PC-3 (cell line): ENCODE measurements around the gene CHRDL2.
"Not testable (repeated sequence)": the region's sequence is repeated elsewhere in the genome, so short reads cannot be mapped to it uniquely, and the experiment has no call there.

Source experiments
- CTCF ChIP-seq: fragments of 300-600 bp; sonication (generic); conservative IDR thresholded peaks from 2 replicates; pipeline ENCODE4 v1.5.1; 2017; ENCODE audit warnings: antibody characterized with exemption, low read depth, mild to moderate bottlenecking, low read length
- EZH2 ChIP-seq: fragments of 300-600 bp; sonication (generic); IDR thresholded peaks from one replicate; pipeline ENCODE4 v1.6.1; 2017; ENCODE audit warnings: antibody characterized with exemption, mild to moderate bottlenecking, low read length; ENCODE audit not compliant: unreplicated experiment
- EZH2phosphoT487 ChIP-seq: fragments of 300-600 bp; sonication (generic); IDR thresholded peaks from 2 replicates; pipeline ENCODE4 v1.6.1; 2018; ENCODE audit warnings: mild to moderate bottlenecking, antibody characterized with exemption, low read length, borderline replicate concordance

DNA sequence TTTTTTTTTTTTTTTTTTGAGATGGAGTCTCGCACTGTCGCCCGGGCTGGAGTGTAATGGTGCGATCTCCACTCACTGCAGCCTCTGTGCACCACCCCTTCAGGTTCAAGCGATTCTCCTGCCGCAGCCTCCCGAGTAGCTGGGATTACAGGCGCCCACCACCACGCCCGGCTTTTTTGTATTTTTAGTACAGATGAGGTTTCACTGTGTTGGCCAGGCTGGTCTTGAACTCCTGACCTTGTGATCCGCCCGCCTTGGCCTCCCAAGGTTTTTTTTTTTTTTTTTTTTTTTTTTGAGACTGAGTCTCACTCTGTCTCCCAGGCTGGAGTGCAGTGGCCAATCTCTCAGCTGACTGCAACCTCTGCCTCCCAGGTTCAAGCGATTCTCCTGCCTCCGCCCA, 19.4 kb upstream of the CHRDL2 start:
- TF ChIP-seq CTCF, EZH2, EZH2phosphoT487: not testable (repeated sequence)
